ENCODE measurements around the gene NEURL3. TPM values are rescaled to one million over a fixed set of nuclear protein-coding genes. Genes with fewer than 3 reads are reported as not detected.

Gene NEURL3
- total RNA-seq, 1 donor, result not detected

GRCh38 chr2:96508521-96509113 lies 3.5 kb upstream of the NEURL3 start:
- H3K4me1 ChIP-seq (ENCODE audit: insufficient read depth, low read length), result peaks cover 7% of the 10 kb centered on the region
- H2AFZ ChIP-seq (ENCODE audit: low read length), result no peak overlapping the region
- no peaks in the 10 kb centered on the region for H3K79me2 ChIP-seq (ENCODE audit: insufficient read depth, low read length)
- H4K20me1 ChIP-seq (ENCODE audit: insufficient read depth, low read length), result no peaks in the 10 kb centered on the region
- peaks cover 17% of the 10 kb centered on the region for H3K27me3 ChIP-seq (ENCODE audit: insufficient read depth, low read length)
- H3K27ac ChIP-seq (ENCODE audit: low read depth, low read length), result no peak overlapping the region
- DNase-seq (ENCODE audit: insufficient read length, low spot score, missing footprints), result peak; percentile 67
- H3K4me3 ChIP-seq (ENCODE audit: insufficient read depth, low read length), result no peak overlapping the region
- no peak for TF ChIP-seq CTCF (IDR thresholded peaks at IDR 0.05; ENCODE audit: extremely low read depth, low read depth, low read length)
- peak overlapping the region; percentile 77 for H3K4me2 ChIP-seq (ENCODE audit: insufficient read depth, low read length)
- H3K9me3 ChIP-seq (ENCODE audit: low read depth, low read length), result no peaks in the 10 kb centered on the region
- no peaks in the 10 kb centered on the region for H3K36me3 ChIP-seq (ENCODE audit: insufficient read depth, low read length)

GRCh38 chr2:96507957-96508520 lies 2.9 kb upstream of the NEURL3 start:
- DNase-seq (ENCODE audit: insufficient read length, low spot score, missing footprints), result peak; percentile 97
- Histone ChIP-seq H3K27ac (ENCODE audit: low read depth, low read length) (no peak overlapping the region), H3K4me3 (ENCODE audit: insufficient read depth, low read length) (peak overlapping the region; percentile 63), H3K4me2 (ENCODE audit: insufficient read depth, low read length) (peak overlapping the region; percentile 77), H3K4me1 (ENCODE audit: insufficient read depth, low read length) (peaks cover 7% of the 10 kb centered on the region), H3K79me2 (ENCODE audit: insufficient read depth, low read length) (no peaks in the 10 kb centered on the region), H4K20me1 (ENCODE audit: insufficient read depth, low read length) (no peaks in the 10 kb centered on the region), H3K9me3 (ENCODE audit: low read depth, low read length) (no peaks in the 10 kb centered on the region), H3K27me3 (ENCODE audit: insufficient read depth, low read length) (peaks cover 17% of the 10 kb centered on the region), H2AFZ (ENCODE audit: low read length) (peak overlapping the region; percentile 80), H3K36me3 (ENCODE audit: insufficient read depth, low read length) (no peaks in the 10 kb centered on the region)
- peak; percentile 76 for TF ChIP-seq CTCF (IDR thresholded peaks at IDR 0.05; ENCODE audit: extremely low read depth, low read depth, low read length)

GRCh38 chr2:96506907-96507240 lies 1.7 kb upstream of the NEURL3 start:
- H3K4me2 ChIP-seq (ENCODE audit: insufficient read depth, low read length), result no peak overlapping the region
- no peak for DNase-seq (ENCODE audit: insufficient read length, low spot score, missing footprints)
- H2AFZ ChIP-seq (ENCODE audit: low read length), result no peak overlapping the region
- H3K27me3 ChIP-seq (ENCODE audit: insufficient read depth, low read length), result peaks cover 14% of the 10 kb centered on the region
- peaks cover 7% of the 10 kb centered on the region for H3K4me1 ChIP-seq (ENCODE audit: insufficient read depth, low read length)
- no peaks in the 10 kb centered on the region for H4K20me1 ChIP-seq (ENCODE audit: insufficient read depth, low read length)
- H3K36me3 ChIP-seq (ENCODE audit: insufficient read depth, low read length), result no peaks in the 10 kb centered on the region
- H3K79me2 ChIP-seq (ENCODE audit: insufficient read depth, low read length), result no peaks in the 10 kb centered on the region
- no peak overlapping the region for H3K4me3 ChIP-seq (ENCODE audit: insufficient read depth, low read length)
- H3K27ac ChIP-seq (ENCODE audit: low read depth, low read length), result no peak overlapping the region
- no peak for TF ChIP-seq CTCF (IDR thresholded peaks at IDR 0.05; ENCODE audit: extremely low read depth, low read depth, low read length)
- H3K9me3 ChIP-seq (ENCODE audit: low read depth, low read length), result no peaks in the 10 kb centered on the region

GRCh38 chr2:96506016-96506906 lies 1.1 kb upstream of the NEURL3 start:
- peak; percentile 37 for DNase-seq (ENCODE audit: insufficient read length, low spot score, missing footprints)
- no peaks in the 10 kb centered on the region for H3K36me3 ChIP-seq (ENCODE audit: insufficient read depth, low read length)
- TF ChIP-seq CTCF (IDR thresholded peaks at IDR 0.05; ENCODE audit: extremely low read depth, low read depth, low read length), result no peak
- H3K9me3 ChIP-seq (ENCODE audit: low read depth, low read length), result no peaks in the 10 kb centered on the region
- no peak overlapping the region for H3K4me2 ChIP-seq (ENCODE audit: insufficient read depth, low read length)
- H3K27me3 ChIP-seq (ENCODE audit: insufficient read depth, low read length), result peaks cover 11% of the 10 kb centered on the region
- H3K79me2 ChIP-seq (ENCODE audit: insufficient read depth, low read length), result no peaks in the 10 kb centered on the region
- H2AFZ ChIP-seq (ENCODE audit: low read length), result no peak overlapping the region
- no peak overlapping the region for H3K27ac ChIP-seq (ENCODE audit: low read depth, low read length)
- peaks cover 7% of the 10 kb centered on the region for H3K4me1 ChIP-seq (ENCODE audit: insufficient read depth, low read length)
- no peaks in the 10 kb centered on the region for H4K20me1 ChIP-seq (ENCODE audit: insufficient read depth, low read length)
- H3K4me3 ChIP-seq (ENCODE audit: insufficient read depth, low read length), result no peak overlapping the region
